Panc1 (cell line): ENCODE results near the gene WDR27. TPM values are rescaled to one million over a fixed set of nuclear protein-coding genes. Genes with fewer than 3 reads are reported as not detected.

Source experiments
- ATAC-seq: fragments of 200-7000 bp; cut with Tn5 transposase; 2 replicates; pipeline ENCODE4 v1.9.1; 2020; ENCODE audit warnings: mild to moderate bottlenecking, moderate library complexity
- BruUV-seq: library from RNA; stranded (reverse); fragments of 400-500 nt; replicated peaks from 2 replicates; lab custom pipeline; 2021; lab: Mats Ljungman, UMichigan
- CTCF ChIA-PET: fragments of 300-600 bp; sonication (Branson Sonifier 250); formaldehyde crosslinking; loops from one replicate; lab custom pipeline; 2022; ENCODE audit warnings: antibody characterized with exemption; lab: Charles Lee
- POLR2A ChIA-PET: fragments of 300-600 bp; sonication (Branson Sonifier 250); formaldehyde crosslinking; loops from one replicate; lab custom pipeline; 2022; ENCODE audit warnings: antibody characterized with exemption; lab: Charles Lee
- DNase-seq: peaks from one replicate; pipeline ENCODE4 v3.0.0-alpha.2; 2010; ENCODE audit warnings: low read depth, low spot score
- H3K27ac ChIP-seq: 2 replicates; pipeline ENCODE4 v1.5.1; 2011; ENCODE audit warnings: mild to moderate bottlenecking, low read length, inconsistent platforms
- H3K27me3 ChIP-seq: fragments of 200-500 bp; sonication (Bioruptor generic); 2 replicates; pipeline ENCODE4 v1.6.0; 2014; ENCODE audit warnings: low read length, inconsistent platforms; ENCODE audit not compliant: control insufficient read depth, insufficient read depth
- H3K36me3 ChIP-seq: fragments of 200-500 bp; sonication (Bioruptor generic); 2 replicates; pipeline ENCODE4 v1.5.1; 2014; ENCODE audit warnings: inconsistent platforms, mild to moderate bottlenecking, low read length, moderate library complexity; ENCODE audit not compliant: control insufficient read depth, insufficient read depth
- H3K4me1 ChIP-seq: 2 replicates; pipeline ENCODE4 v1.5.1; 2011; ENCODE audit warnings: inconsistent platforms, mild to moderate bottlenecking, low read length, moderate library complexity; ENCODE audit not compliant: control insufficient read depth, insufficient read depth
- H3K4me3 ChIP-seq, 2 experiments: 2 replicates each; pipeline ENCODE4 v1.5.1; 2011 to 2012; ENCODE audit warnings: low read depth in 2 of 2, low read length in 2 of 2, mild to moderate bottlenecking in 2 of 2, inconsistent platforms in 1 of 2, moderate library complexity in 1 of 2
- H3K9me3 ChIP-seq: fragments of 200-500 bp; sonication (Bioruptor generic); 2 replicates; pipeline ENCODE4 v1.5.1; 2014; ENCODE audit warnings: low read depth, mild to moderate bottlenecking, inconsistent platforms, low read length, moderate library complexity; ENCODE audit not compliant: control insufficient read depth, insufficient read depth
- CTCF ChIP-seq: fragments of 450-650 bp; IDR thresholded peaks from 2 replicates; pipeline ENCODE4 v1.5.1; 2017; ENCODE audit warnings: mild to moderate bottlenecking
- POLR2AphosphoS5 ChIP-seq: IDR thresholded peaks from 2 replicates; pipeline ENCODE4 v1.6.1; 2012; ENCODE audit warnings: mild to moderate bottlenecking, low read depth, low read length, moderate library complexity
- SIN3A ChIP-seq: IDR thresholded peaks from 2 replicates; pipeline ENCODE4 v1.6.1; 2012; ENCODE audit warnings: low read depth, mild to moderate bottlenecking, low read length, moderate library complexity, borderline replicate concordance; ENCODE audit not compliant: insufficient read depth
- TCF7L2 ChIP-seq: IDR thresholded peaks from 2 replicates; pipeline ENCODE4 v1.6.1; 2011; ENCODE audit warnings: mild to moderate bottlenecking, low read depth, low read length, inconsistent platforms
- in situ Hi-C: cut with HindIII; loops from 2 replicates; pipeline ENCODE4 v1.10.0; 2016; ENCODE audit warnings: low sequenced_read_pairs, low pct_unique_long_range_greater_than_20kb
- intact Hi-C: fragments of 100-400 bp; cut with micrococcal nuclease; formaldehyde crosslinking; loops from one replicate; pipeline ENCODE4 v1.10.0; 2022; ENCODE audit not compliant: unreplicated experiment
- total RNA-seq: library from RNA; stranded (reverse); gene quantifications from one replicate; pipeline ENCODE4 v1.2.1, GENCODE V29; 2021; ENCODE audit not compliant: unreplicated experiment
- TF ChIP-seq, protein P1 (sequence below), 2 experiments: IDR thresholded peaks; 2 replicates each; pipeline ENCODE4 v1.6.1; 2011 to 2012; ENCODE audit warnings: low read depth in 2 of 2, control low read depth in 1 of 2, low read length in 1 of 2, mild to moderate bottlenecking in 1 of 2, moderate library complexity in 1 of 2; ENCODE audit not compliant: insufficient read depth in 1 of 2

WDR27 gene
- total RNA-seq, 1 experiment from 2014 or later, result 56.3 TPM

DNA sequence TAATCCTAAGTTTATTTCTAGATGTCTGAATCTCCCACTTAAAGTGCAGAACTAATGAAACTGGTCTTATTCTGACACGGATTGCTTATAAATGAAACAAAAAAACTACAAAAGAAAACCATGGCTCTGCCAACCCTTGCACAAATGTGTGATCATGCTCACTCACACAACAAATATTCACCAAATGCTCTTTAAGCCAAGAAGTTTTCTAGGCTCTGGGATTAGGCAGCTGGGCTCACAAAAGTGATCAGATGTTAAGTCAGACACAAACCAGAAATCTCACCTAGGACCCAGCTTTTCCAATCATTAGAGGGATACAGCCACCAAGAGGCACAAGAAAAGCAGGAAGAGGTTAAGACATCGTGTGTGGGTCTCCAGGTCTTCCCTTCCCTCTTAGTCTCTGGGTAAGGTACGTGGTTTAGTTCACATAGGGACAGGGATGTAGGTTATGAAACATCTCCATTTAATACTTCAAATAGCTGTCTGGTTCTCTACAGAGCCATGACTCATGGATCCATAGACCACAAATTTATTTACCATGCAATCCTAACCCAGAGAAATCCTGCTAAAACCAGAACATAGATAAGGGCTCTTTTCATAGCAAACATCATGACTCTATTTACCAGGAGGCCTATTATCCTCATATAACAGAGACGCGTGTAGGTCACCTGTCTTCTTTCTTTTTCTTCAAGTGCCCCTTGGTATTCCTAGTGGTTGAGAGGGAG lies 165.2 kb downstream of the WDR27 start:
- CTCF ChIA-PET, result no interaction called here
- intact Hi-C loops (no loop called here), in situ Hi-C loops (no loop called here)
- Histone ChIP-seq H3K9me3 (peaks cover 25% of the 10 kb centered on the region; the same call in 1 of the 2 replicates), H3K4me1 (no peaks in the 10 kb centered on the region), H3K27me3 (no peaks in the 10 kb centered on the region), H3K36me3 (no peaks in the 10 kb centered on the region), H3K4me3 (no peak overlapping the region), H3K27ac (no peak overlapping the region)
- POLR2A ChIA-PET, result no interaction called here
- ATAC-seq, result no peak
- TF ChIP-seq SIN3A (no peak), CTCF (no peak), POLR2AphosphoS5 (no peak), TCF7L2 (no peak)
- TF ChIP-seq, protein P1, sequence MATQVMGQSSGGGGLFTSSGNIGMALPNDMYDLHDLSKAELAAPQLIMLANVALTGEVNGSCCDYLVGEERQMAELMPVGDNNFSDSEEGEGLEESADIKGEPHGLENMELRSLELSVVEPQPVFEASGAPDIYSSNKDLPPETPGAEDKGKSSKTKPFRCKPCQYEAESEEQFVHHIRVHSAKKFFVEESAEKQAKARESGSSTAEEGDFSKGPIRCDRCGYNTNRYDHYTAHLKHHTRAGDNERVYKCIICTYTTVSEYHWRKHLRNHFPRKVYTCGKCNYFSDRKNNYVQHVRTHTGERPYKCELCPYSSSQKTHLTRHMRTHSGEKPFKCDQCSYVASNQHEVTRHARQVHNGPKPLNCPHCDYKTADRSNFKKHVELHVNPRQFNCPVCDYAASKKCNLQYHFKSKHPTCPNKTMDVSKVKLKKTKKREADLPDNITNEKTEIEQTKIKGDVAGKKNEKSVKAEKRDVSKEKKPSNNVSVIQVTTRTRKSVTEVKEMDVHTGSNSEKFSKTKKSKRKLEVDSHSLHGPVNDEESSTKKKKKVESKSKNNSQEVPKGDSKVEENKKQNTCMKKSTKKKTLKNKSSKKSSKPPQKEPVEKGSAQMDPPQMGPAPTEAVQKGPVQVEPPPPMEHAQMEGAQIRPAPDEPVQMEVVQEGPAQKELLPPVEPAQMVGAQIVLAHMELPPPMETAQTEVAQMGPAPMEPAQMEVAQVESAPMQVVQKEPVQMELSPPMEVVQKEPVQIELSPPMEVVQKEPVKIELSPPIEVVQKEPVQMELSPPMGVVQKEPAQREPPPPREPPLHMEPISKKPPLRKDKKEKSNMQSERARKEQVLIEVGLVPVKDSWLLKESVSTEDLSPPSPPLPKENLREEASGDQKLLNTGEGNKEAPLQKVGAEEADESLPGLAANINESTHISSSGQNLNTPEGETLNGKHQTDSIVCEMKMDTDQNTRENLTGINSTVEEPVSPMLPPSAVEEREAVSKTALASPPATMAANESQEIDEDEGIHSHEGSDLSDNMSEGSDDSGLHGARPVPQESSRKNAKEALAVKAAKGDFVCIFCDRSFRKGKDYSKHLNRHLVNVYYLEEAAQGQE (IDR thresholded peaks at IDR 0.05; ENCODE audit: insufficient read depth in 1 of 2, low read depth in 2 of 2, low read length in 1 of 2), result no peak
- no TSS peak for BruUV-seq
- DNase-seq, result no peak

DNA sequence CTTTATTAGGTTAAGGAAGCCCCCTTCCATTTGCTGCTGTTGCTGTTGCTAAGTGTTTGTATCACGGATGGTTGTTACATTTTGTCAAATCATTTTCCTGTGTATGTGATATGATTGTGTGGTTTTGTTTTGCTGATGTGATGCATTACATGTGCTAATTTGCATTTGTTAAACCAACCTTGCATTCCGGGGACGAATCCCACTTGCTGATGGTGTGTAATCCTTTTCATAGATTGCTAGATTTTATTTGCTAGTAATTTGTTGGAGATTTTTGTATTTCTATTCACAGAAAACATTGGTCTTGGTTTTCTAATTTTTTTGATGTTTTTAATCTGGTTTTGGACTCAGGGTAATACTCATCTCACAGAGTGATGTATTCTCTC lies 167.8 kb downstream of the WDR27 start:
- POLR2A ChIA-PET, result no interaction called here
- Histone ChIP-seq H3K4me3 (no peak overlapping the region), H3K9me3 (peaks cover 25% of the 10 kb centered on the region; the same call in 1 of the 2 replicates), H3K4me1 (peaks cover 12% of the 10 kb centered on the region; the same call in 1 of the 2 replicates), H3K27me3 (no peaks in the 10 kb centered on the region), H3K36me3 (no peaks in the 10 kb centered on the region), H3K27ac (no peak overlapping the region)
- DNase-seq (no peak), ATAC-seq (no peak)
- in situ Hi-C loops, result no loop called here
- intact Hi-C loops, result no loop called here
- CTCF ChIA-PET, result no interaction called here
- TF ChIP-seq POLR2AphosphoS5, result no peak
- no peak for TF ChIP-seq SIN3A
- no peak for TF ChIP-seq TCF7L2
- TF ChIP-seq CTCF, result no peak
- TF ChIP-seq, protein P1 (IDR thresholded peaks at IDR 0.05; ENCODE audit: insufficient read depth in 1 of 2, low read depth in 2 of 2, low read length in 1 of 2), result no peak
- BruUV-seq, result no TSS peak
